HG02623 (cell line): ENCODE results near the gene NAV1.
"Not testable (repeated sequence)": the region's sequence is repeated elsewhere in the genome, so short reads cannot be mapped to it uniquely, and the experiment has no call there.

Experiments used
- ATAC-seq: cut with Tn5 transposase; IDR thresholded peaks from one replicate; pipeline ENCODE4 v1.9.1; 2021; ENCODE audit warnings: moderate library complexity; ENCODE audit not compliant: unreplicated experiment

NAV1 gene

GRCh38 chr1:201518071-201518470 lies 20.9 kb upstream of the NAV1 start:
- no peak for ATAC-seq

GRCh38 chr1:201520046-201520575 lies 18.8 kb upstream of the NAV1 start:
- ATAC-seq = not testable (repeated sequence)

- ATAC-seq = no peak
Measured at GRCh38 chr1:201525193-201525778, 13.6 kb upstream of the NAV1 start.

GRCh38 chr1:201527879-201528278 lies 11.0 kb upstream of the NAV1 start:
- ATAC-seq = no peak

GRCh38 chr1:201528631-201529252 lies 10.2 kb upstream of the NAV1 start:
- ATAC-seq = no peak

GRCh38 chr1:201530741-201531531 lies 8.0 kb upstream of the NAV1 start:
- ATAC-seq = no peak

- no peak for ATAC-seq
Measured at GRCh38 chr1:201531551-201532425, 7.1 kb upstream of the NAV1 start.

GRCh38 chr1:201533836-201534235 lies 5.1 kb upstream of the NAV1 start:
- no peak for ATAC-seq

GRCh38 chr1:201535046-201535918 lies 3.6 kb upstream of the NAV1 start:
- ATAC-seq = no peak

- ATAC-seq = no peak
Measured at GRCh38 chr1:201535919-201536245, 3.0 kb upstream of the NAV1 start.

GRCh38 chr1:201536558-201536957 lies 2.4 kb upstream of the NAV1 start:
- ATAC-seq = no peak

- ATAC-seq = no peak
Measured at GRCh38 chr1:201537028-201537427, 1.9 kb upstream of the NAV1 start.

GRCh38 chr1:201537467-201537866 lies 1.5 kb upstream of the NAV1 start:
- no peak for ATAC-seq

- no peak for ATAC-seq
Measured at GRCh38 chr1:201537891-201538611, 876 bp upstream of the NAV1 start.

- ATAC-seq = no peak
Measured at GRCh38 chr1:201539561-201540431, 869 bp downstream of the NAV1 start.

- ATAC-seq = no peak
Measured at GRCh38 chr1:201540846-201541735, 2.2 kb downstream of the NAV1 start.

- no peak for ATAC-seq
Measured at GRCh38 chr1:201542309-201543035, 3.5 kb downstream of the NAV1 start.
